ENCODE results near the gene DLGAP5.

The DLGAP5 gene

GRCh38 chr14:55118761-55119160 is 72.6 kb downstream of the DLGAP5 start:
- H3K9ac ChIP-seq (ENCODE audit: insufficient read length, low read depth): no peak overlapping the region
- no peaks in the 10 kb centered on the region for H3K27me3 ChIP-seq (ENCODE audit: insufficient read depth, insufficient read length)
- H3K36me3 ChIP-seq (ENCODE audit: insufficient read depth, insufficient read length, low read length): no peaks in the 10 kb centered on the region
- no peaks in the 10 kb centered on the region for H3K9me3 ChIP-seq (ENCODE audit: insufficient read depth, low read length)
- no peak overlapping the region for H3K4me3 ChIP-seq (ENCODE audit: insufficient read length, low read depth)
- H3K4me1 ChIP-seq (ENCODE audit: insufficient read depth, insufficient read length): no peaks in the 10 kb centered on the region
- no peak for DNase-seq (ENCODE audit: low read depth, low spot score)
- TF ChIP-seq YY1 (IDR thresholded peaks at IDR 0.05; ENCODE audit: insufficient read depth, insufficient read length) (no peak), SUZ12 (IDR thresholded peaks at IDR 0.05; ENCODE audit: extremely low read depth, insufficient read depth, insufficient read length) (no peak), ZNF274 (IDR thresholded peaks at IDR 0.05; ENCODE audit: low read depth, low read length) (no peak)

DNA sequence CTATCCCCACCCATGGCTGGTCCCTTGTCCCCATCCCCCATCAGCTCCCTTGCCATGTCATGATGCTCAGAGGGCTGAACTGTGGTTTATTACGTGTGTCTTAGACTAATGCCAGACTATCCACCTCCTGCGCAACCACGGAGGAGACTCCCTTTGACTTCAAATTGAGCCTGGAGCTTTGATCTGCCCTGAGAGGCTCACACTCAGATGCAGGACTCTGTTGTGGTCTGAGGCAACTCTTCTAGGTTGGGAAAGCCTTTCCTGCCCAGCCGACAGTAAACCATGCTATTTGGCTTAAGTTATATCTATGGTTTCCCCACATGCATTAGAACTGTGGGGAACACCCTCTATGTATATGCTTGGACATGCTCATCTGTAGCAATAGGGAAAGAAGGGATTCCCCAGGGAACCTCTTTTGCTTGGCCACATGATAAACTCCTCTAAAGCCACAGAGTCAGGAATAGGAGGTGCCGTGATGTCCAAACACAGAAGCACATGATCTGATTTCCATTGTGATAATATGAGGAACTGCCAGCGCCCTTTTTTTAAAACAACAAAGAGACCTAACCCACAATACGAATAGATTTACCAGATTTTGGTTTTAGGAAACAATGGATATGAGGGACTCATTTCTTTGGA is 73.5 kb downstream of the DLGAP5 start:
- H3K9ac ChIP-seq (ENCODE audit: insufficient read length, low read depth): no peak overlapping the region
- no peak overlapping the region for H3K4me3 ChIP-seq (ENCODE audit: insufficient read length, low read depth)
- DNase-seq (ENCODE audit: low read depth, low spot score): no peak
- TF ChIP-seq YY1 (IDR thresholded peaks at IDR 0.05; ENCODE audit: insufficient read depth, insufficient read length): no peak
- no peak for TF ChIP-seq SUZ12 (IDR thresholded peaks at IDR 0.05; ENCODE audit: extremely low read depth, insufficient read depth, insufficient read length)
- TF ChIP-seq ZNF274 (IDR thresholded peaks at IDR 0.05; ENCODE audit: low read depth, low read length): no peak
- no peaks in the 10 kb centered on the region for H3K4me1 ChIP-seq (ENCODE audit: insufficient read depth, insufficient read length)
- H3K9me3 ChIP-seq (ENCODE audit: insufficient read depth, low read length): no peaks in the 10 kb centered on the region
- H3K36me3 ChIP-seq (ENCODE audit: insufficient read depth, insufficient read length, low read length): no peaks in the 10 kb centered on the region
- H3K27me3 ChIP-seq (ENCODE audit: insufficient read depth, insufficient read length): no peaks in the 10 kb centered on the region

DNA sequence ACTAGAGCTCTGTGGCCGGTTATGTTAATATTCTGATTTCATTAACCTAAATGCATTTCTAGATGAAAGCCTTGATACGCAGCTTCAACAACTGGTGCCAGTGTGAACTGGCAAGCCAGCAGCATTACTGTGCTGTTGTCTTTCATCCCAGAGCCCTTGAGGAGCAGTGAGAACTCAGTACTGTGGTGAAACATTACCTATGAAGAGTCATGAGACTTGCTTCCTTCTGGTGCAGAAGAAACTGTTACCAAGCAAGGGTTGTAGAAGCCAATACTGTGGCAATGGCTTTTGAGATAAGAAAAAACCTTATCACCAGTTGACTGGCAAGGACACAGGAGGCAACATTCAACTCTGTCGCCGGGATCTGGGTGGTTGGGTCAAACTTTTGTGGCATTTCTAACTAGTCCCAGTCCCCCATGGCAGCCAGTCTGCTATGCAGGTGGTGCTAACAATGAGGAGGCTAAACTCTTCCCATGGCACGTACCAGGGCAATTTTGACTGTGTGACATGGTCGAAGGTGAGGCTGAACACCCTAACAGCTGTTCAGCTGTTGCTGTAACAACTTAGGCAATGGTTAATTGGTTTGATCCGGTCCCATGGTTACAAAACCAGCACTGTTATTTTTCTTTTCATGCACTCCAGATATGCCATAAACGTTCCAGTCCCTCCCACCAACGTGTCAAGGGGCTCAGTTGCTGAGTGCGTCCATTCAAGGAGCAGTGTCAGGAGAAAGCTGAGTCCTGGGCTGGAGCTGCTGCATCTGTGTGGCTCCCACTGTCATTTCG is 74.9 kb downstream of the DLGAP5 start:
- Histone ChIP-seq H3K4me3 (ENCODE audit: insufficient read length, low read depth) (no peak overlapping the region), H3K9me3 (ENCODE audit: insufficient read depth, low read length) (no peaks in the 10 kb centered on the region), H3K4me1 (ENCODE audit: insufficient read depth, insufficient read length) (no peaks in the 10 kb centered on the region), H3K27me3 (ENCODE audit: insufficient read depth, insufficient read length) (no peaks in the 10 kb centered on the region), H3K36me3 (ENCODE audit: insufficient read depth, insufficient read length, low read length) (no peaks in the 10 kb centered on the region), H3K9ac (ENCODE audit: insufficient read length, low read depth) (no peak overlapping the region)
- TF ChIP-seq SUZ12 (IDR thresholded peaks at IDR 0.05; ENCODE audit: extremely low read depth, insufficient read depth, insufficient read length) (no peak), YY1 (IDR thresholded peaks at IDR 0.05; ENCODE audit: insufficient read depth, insufficient read length) (no peak), ZNF274 (IDR thresholded peaks at IDR 0.05; ENCODE audit: low read depth, low read length) (no peak)
- DNase-seq (ENCODE audit: low read depth, low spot score): no peak

- no peaks in the 10 kb centered on the region for H3K4me1 ChIP-seq (ENCODE audit: insufficient read depth, insufficient read length)
- no peak overlapping the region for H3K9ac ChIP-seq (ENCODE audit: insufficient read length, low read depth)
- TF ChIP-seq ZNF274 (IDR thresholded peaks at IDR 0.05; ENCODE audit: low read depth, low read length) (no peak), SUZ12 (IDR thresholded peaks at IDR 0.05; ENCODE audit: extremely low read depth, insufficient read depth, insufficient read length) (no peak), YY1 (IDR thresholded peaks at IDR 0.05; ENCODE audit: insufficient read depth, insufficient read length) (no peak)
- no peaks in the 10 kb centered on the region for H3K9me3 ChIP-seq (ENCODE audit: insufficient read depth, low read length)
- no peak overlapping the region for H3K4me3 ChIP-seq (ENCODE audit: insufficient read length, low read depth)
- no peaks in the 10 kb centered on the region for H3K36me3 ChIP-seq (ENCODE audit: insufficient read depth, insufficient read length, low read length)
- DNase-seq (ENCODE audit: low read depth, low spot score): no peak
- H3K27me3 ChIP-seq (ENCODE audit: insufficient read depth, insufficient read length): no peaks in the 10 kb centered on the region
Observed at GRCh38 chr14:55115861-55116245, 75.5 kb downstream of the DLGAP5 start.

DNA sequence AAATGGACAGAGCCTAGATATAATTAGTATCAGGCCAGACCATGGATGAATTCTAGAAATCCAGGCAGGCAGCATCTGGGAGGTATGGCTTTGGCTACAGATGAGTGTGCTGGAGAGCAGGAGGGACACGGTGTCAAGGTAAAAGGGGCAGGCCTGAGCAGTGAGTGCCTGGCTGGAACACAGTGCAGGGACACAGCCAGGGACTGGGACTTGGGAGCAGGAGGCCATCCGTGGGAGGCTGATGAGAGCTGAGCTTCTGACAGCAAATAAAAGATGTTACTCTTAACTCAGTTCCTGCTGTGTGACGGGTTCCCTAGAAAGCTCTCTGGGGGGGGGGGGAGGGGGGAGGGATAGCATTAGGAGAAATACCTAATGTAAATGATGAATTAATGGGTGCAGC is 75.9 kb downstream of the DLGAP5 start:
- Histone ChIP-seq H3K4me1 (ENCODE audit: insufficient read depth, insufficient read length) (no peaks in the 10 kb centered on the region), H3K27me3 (ENCODE audit: insufficient read depth, insufficient read length) (no peaks in the 10 kb centered on the region), H3K36me3 (ENCODE audit: insufficient read depth, insufficient read length, low read length) (no peaks in the 10 kb centered on the region), H3K9me3 (ENCODE audit: insufficient read depth, low read length) (no peaks in the 10 kb centered on the region), H3K9ac (ENCODE audit: insufficient read length, low read depth) (no peak overlapping the region), H3K4me3 (ENCODE audit: insufficient read length, low read depth) (no peak overlapping the region)
- no peak for TF ChIP-seq ZNF274 (IDR thresholded peaks at IDR 0.05; ENCODE audit: low read depth, low read length)
- no peak for TF ChIP-seq SUZ12 (IDR thresholded peaks at IDR 0.05; ENCODE audit: extremely low read depth, insufficient read depth, insufficient read length)
- TF ChIP-seq YY1 (IDR thresholded peaks at IDR 0.05; ENCODE audit: insufficient read depth, insufficient read length): no peak
- DNase-seq (ENCODE audit: low read depth, low spot score): no peak

DNA sequence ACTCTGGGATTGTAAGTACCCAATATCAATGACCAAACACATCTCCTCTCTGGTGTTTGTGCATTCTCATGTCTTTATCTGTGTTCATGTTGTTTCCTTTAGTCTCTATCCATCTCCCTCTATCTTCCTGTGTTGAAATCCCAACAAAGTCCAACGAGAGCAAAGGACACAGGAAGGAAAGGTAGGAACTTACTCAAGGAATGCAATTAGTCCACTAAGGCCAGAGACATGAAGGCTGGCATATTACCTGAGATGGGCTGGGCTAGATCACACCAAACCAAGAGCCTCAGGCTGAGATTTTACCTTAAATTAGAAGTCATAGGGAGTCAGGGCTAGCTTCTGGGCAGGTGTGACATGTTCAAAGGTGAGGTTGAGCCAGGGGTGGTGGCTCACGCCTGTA is 76.7 kb downstream of the DLGAP5 start:
- H3K4me1 ChIP-seq (ENCODE audit: insufficient read depth, insufficient read length): no peaks in the 10 kb centered on the region
- no peak for DNase-seq (ENCODE audit: low read depth, low spot score)
- TF ChIP-seq ZNF274 (IDR thresholded peaks at IDR 0.05; ENCODE audit: low read depth, low read length) (no peak), YY1 (IDR thresholded peaks at IDR 0.05; ENCODE audit: insufficient read depth, insufficient read length) (no peak), SUZ12 (IDR thresholded peaks at IDR 0.05; ENCODE audit: extremely low read depth, insufficient read depth, insufficient read length) (no peak)
- H3K9me3 ChIP-seq (ENCODE audit: insufficient read depth, low read length): no peaks in the 10 kb centered on the region
- H3K9ac ChIP-seq (ENCODE audit: insufficient read length, low read depth): no peak overlapping the region
- no peaks in the 10 kb centered on the region for H3K36me3 ChIP-seq (ENCODE audit: insufficient read depth, insufficient read length, low read length)
- H3K27me3 ChIP-seq (ENCODE audit: insufficient read depth, insufficient read length): no peaks in the 10 kb centered on the region
- no peak overlapping the region for H3K4me3 ChIP-seq (ENCODE audit: insufficient read length, low read depth)

DNA sequence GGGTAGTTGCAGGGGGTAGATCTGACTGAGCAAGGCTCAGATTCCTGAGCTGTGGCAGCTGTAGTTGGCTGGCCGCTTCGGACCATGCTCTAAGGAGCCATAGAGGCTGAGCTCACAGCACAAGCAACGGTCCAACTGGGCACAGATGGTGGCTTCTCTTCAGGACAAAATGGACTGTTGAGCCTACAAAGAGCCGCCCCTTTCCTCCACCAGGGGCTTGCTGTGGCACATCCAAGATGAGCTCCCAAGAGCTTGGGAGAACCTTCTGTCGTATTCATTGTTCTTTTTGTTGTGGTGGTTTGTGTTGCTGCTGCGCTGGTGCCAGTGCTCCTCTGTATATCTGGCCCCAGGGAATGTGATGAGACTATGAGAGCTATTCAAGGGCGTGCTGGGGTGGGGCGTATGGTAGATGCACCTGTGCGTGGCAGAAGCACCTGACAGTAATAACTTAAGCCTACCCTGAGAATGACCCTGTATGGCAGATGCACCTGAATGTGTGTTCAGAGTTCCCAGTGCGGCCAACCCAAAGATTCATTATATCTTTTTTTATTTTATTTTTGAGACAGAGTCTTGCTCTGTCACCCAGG is 80.2 kb downstream of the DLGAP5 start:
- TF ChIP-seq ZNF274 (IDR thresholded peaks at IDR 0.05; ENCODE audit: low read depth, low read length) (no peak), SUZ12 (IDR thresholded peaks at IDR 0.05; ENCODE audit: extremely low read depth, insufficient read depth, insufficient read length) (no peak), YY1 (IDR thresholded peaks at IDR 0.05; ENCODE audit: insufficient read depth, insufficient read length) (no peak)
- no peak overlapping the region for H3K9ac ChIP-seq (ENCODE audit: insufficient read length, low read depth)
- no peak for DNase-seq (ENCODE audit: low read depth, low spot score)
- H3K9me3 ChIP-seq (ENCODE audit: insufficient read depth, low read length): no peaks in the 10 kb centered on the region
- H3K4me1 ChIP-seq (ENCODE audit: insufficient read depth, insufficient read length): peaks cover 5% of the 10 kb centered on the region
- H3K27me3 ChIP-seq (ENCODE audit: insufficient read depth, insufficient read length): no peaks in the 10 kb centered on the region
- no peaks in the 10 kb centered on the region for H3K36me3 ChIP-seq (ENCODE audit: insufficient read depth, insufficient read length, low read length)
- no peak overlapping the region for H3K4me3 ChIP-seq (ENCODE audit: insufficient read length, low read depth)
